Astrocyte (in vitro differentiated cells and primary cell): Measurements from ENCODE around the gene NCEH1. TPM values are rescaled to one million over a fixed set of nuclear protein-coding genes. Genes with fewer than 3 reads are reported as not detected.

ENCODE experiments used
- DNase-seq: peaks from one replicate; pipeline ENCODE4 v3.0.0-alpha.2; 2010; ENCODE audit warnings: low read depth
- FAIRE-seq: peaks from 2 replicates; lab custom pipeline; 2011; peaks lifted over from hg19 to GRCh38; lab: Jason Lieb, UNC
- H2AFZ ChIP-seq: 2 replicates; pipeline ENCODE4 v1.6.0; 2012; ENCODE audit warnings: low read depth, low read length, inconsistent platforms
- H3K27ac ChIP-seq: 2 replicates; pipeline ENCODE4 v1.5.1; 2011; ENCODE audit warnings: low read depth, low read length, inconsistent platforms
- H3K27me3 ChIP-seq: 2 replicates; pipeline ENCODE4 v1.6.0; 2011; ENCODE audit warnings: low read length, inconsistent platforms; ENCODE audit not compliant: insufficient read depth
- H3K36me3 ChIP-seq: 2 replicates; pipeline ENCODE4 v1.5.1; 2011; ENCODE audit warnings: low read length, inconsistent platforms; ENCODE audit not compliant: insufficient read depth
- H3K4me1 ChIP-seq: 2 replicates; pipeline ENCODE4 v1.5.1; 2011; ENCODE audit warnings: low read length, inconsistent platforms; ENCODE audit not compliant: insufficient read depth
- H3K4me2 ChIP-seq: 2 replicates; pipeline ENCODE4 v1.6.0; 2012; ENCODE audit warnings: low read length, inconsistent platforms
- H3K4me3 ChIP-seq: 2 replicates; pipeline ENCODE4 v1.5.1; 2011; ENCODE audit warnings: low read depth, mild to moderate bottlenecking, low read length, inconsistent platforms; ENCODE audit not compliant: insufficient read depth
- H3K79me2 ChIP-seq: 2 replicates; pipeline ENCODE4 v1.6.0; 2012; ENCODE audit warnings: mild to moderate bottlenecking, low read length, inconsistent platforms; ENCODE audit not compliant: insufficient read depth
- H3K9ac ChIP-seq: 2 replicates; pipeline ENCODE4 v1.6.0; 2012; ENCODE audit warnings: mild to moderate bottlenecking, low read length, inconsistent platforms
- H3K9me3 ChIP-seq: 2 replicates; pipeline ENCODE4 v1.5.1; 2012; ENCODE audit warnings: low read depth, mild to moderate bottlenecking, low read length, inconsistent platforms; ENCODE audit not compliant: insufficient read depth
- H4K20me1 ChIP-seq: 2 replicates; pipeline ENCODE4 v1.6.0; 2012; ENCODE audit warnings: low read length, inconsistent platforms; ENCODE audit not compliant: insufficient read depth
- H3K27ac Mint-ChIP-seq: one replicate; pipeline ENCODE4 v1.8.0; 2021; ENCODE audit warnings: mild to moderate bottlenecking, mixed read lengths; ENCODE audit not compliant: unreplicated experiment
- H3K27me3 Mint-ChIP-seq: one replicate; pipeline ENCODE4 v1.8.0; 2021; ENCODE audit warnings: low read depth, mixed read lengths; ENCODE audit not compliant: unreplicated experiment
- H3K36me3 Mint-ChIP-seq: one replicate; pipeline ENCODE4 v1.8.0; 2021; ENCODE audit warnings: low read depth, mixed read lengths; ENCODE audit not compliant: unreplicated experiment
- H3K4me1 Mint-ChIP-seq: one replicate; pipeline ENCODE4 v1.8.0; 2021; ENCODE audit warnings: low read depth, mixed read lengths; ENCODE audit not compliant: unreplicated experiment
- H3K4me3 Mint-ChIP-seq: one replicate; pipeline ENCODE4 v1.8.0; 2021; ENCODE audit warnings: mild to moderate bottlenecking, moderate library complexity, mixed read lengths; ENCODE audit not compliant: unreplicated experiment
- H3K9me3 Mint-ChIP-seq: one replicate; pipeline ENCODE4 v1.8.0; 2021; ENCODE audit warnings: mild to moderate bottlenecking, mixed read lengths; ENCODE audit not compliant: unreplicated experiment
- CTCF ChIP-seq: IDR thresholded peaks from 2 replicates; pipeline ENCODE4 v1.5.1; 2011; ENCODE audit warnings: low read depth, mild to moderate bottlenecking, inconsistent platforms, low read length, moderate library complexity; ENCODE audit not compliant: insufficient read depth
- EZH2 ChIP-seq: IDR thresholded peaks from 2 replicates; pipeline ENCODE4 v1.6.1; 2012; ENCODE audit warnings: mild to moderate bottlenecking, low read length, inconsistent platforms; ENCODE audit not compliant: insufficient read depth
- total RNA-seq: library from RNA; stranded (reverse); gene quantifications from 2 replicates; pipeline ENCODE4 v1.2.1, GENCODE V29; 2021

NCEH1 gene
- total RNA-seq, 1 donor from 2014 or later: 14.1 TPM

GRCh38 chr3:172717493-172718088 is 6.7 kb upstream of the NCEH1 start:
- Histone ChIP-seq H3K36me3 (no peaks in the 10 kb centered on the region), H4K20me1 (no peaks in the 10 kb centered on the region), H3K9ac (no peak overlapping the region), H3K4me1 (no peaks in the 10 kb centered on the region), H3K27me3 (no peaks in the 10 kb centered on the region), H3K79me2 (no peaks in the 10 kb centered on the region), H3K27ac (no peak overlapping the region), H3K4me3 (no peak overlapping the region), H3K9me3 (peaks cover 4% of the 10 kb centered on the region), H3K4me2 (no peak overlapping the region), H2AFZ (no peak overlapping the region)
- no peak for TF ChIP-seq EZH2
- TF ChIP-seq CTCF: peak; percentile 15
- Mint-ChIP-seq H3K27me3 (no peaks in the 10 kb centered on the region), H3K4me1 (no peaks in the 10 kb centered on the region), H3K27ac (no peak overlapping the region), H3K9me3 (peaks cover 18% of the 10 kb centered on the region), H3K4me3 (no peak overlapping the region), H3K36me3 (peaks cover 1% of the 10 kb centered on the region)
- DNase-seq (no peak), FAIRE-seq (no peak)

GRCh38 chr3:172716476-172716875 is 5.6 kb upstream of the NCEH1 start:
- no peak overlapping the region for H3K4me2 ChIP-seq
- DNase-seq: no peak
- H3K27me3 ChIP-seq: no peaks in the 10 kb centered on the region
- no peak for FAIRE-seq
- H3K4me3 Mint-ChIP-seq: no peak overlapping the region
- peak overlapping the region; percentile 2 for H2AFZ ChIP-seq
- H3K36me3 ChIP-seq: no peaks in the 10 kb centered on the region
- no peaks in the 10 kb centered on the region for H4K20me1 ChIP-seq
- no peaks in the 10 kb centered on the region for H3K27me3 Mint-ChIP-seq
- no peak overlapping the region for H3K27ac ChIP-seq
- H3K36me3 Mint-ChIP-seq: peaks cover 1% of the 10 kb centered on the region
- H3K4me1 Mint-ChIP-seq: no peaks in the 10 kb centered on the region
- no peaks in the 10 kb centered on the region for H3K4me1 ChIP-seq
- no peaks in the 10 kb centered on the region for H3K79me2 ChIP-seq
- peaks cover 4% of the 10 kb centered on the region for H3K9me3 ChIP-seq
- H3K9ac ChIP-seq: no peak overlapping the region
- no peak overlapping the region for H3K27ac Mint-ChIP-seq
- no peak overlapping the region for H3K4me3 ChIP-seq
- H3K9me3 Mint-ChIP-seq: peaks cover 12% of the 10 kb centered on the region
- TF ChIP-seq CTCF: no peak
- no peak for TF ChIP-seq EZH2

- no peak for DNase-seq
- Mint-ChIP-seq H3K4me1 (peaks cover 8% of the 10 kb centered on the region), H3K4me3 (no peak overlapping the region), H3K36me3 (no peaks in the 10 kb centered on the region), H3K27me3 (no peaks in the 10 kb centered on the region), H3K27ac (no peak overlapping the region), H3K9me3 (no peaks in the 10 kb centered on the region)
- no peak for FAIRE-seq
- no peak overlapping the region for H2AFZ ChIP-seq
- no peak overlapping the region for H3K4me3 ChIP-seq
- no peak overlapping the region for H3K27ac ChIP-seq
- H3K79me2 ChIP-seq: peaks cover 23% of the 10 kb centered on the region
- H3K4me2 ChIP-seq: no peak overlapping the region
- peaks cover 7% of the 10 kb centered on the region for H4K20me1 ChIP-seq
- H3K4me1 ChIP-seq: peaks cover 13% of the 10 kb centered on the region
- H3K9ac ChIP-seq: no peak overlapping the region
- no peaks in the 10 kb centered on the region for H3K27me3 ChIP-seq
- no peaks in the 10 kb centered on the region for H3K36me3 ChIP-seq
- no peaks in the 10 kb centered on the region for H3K9me3 ChIP-seq
- TF ChIP-seq CTCF (no peak), EZH2 (no peak)
Measured at GRCh38 chr3:172713316-172713715, 2.4 kb upstream of the NCEH1 start.
